Spinal cord (tissue), 10 donors: ENCODE results near the gene TRAF3IP1. TPM values are rescaled to one million over a fixed set of nuclear protein-coding genes. Genes with fewer than 3 reads are reported as not detected.
A peak's percentile ranks its signal among the peaks of the same experiment; 100 is the strongest.

ENCODE experiments used
- DNase-seq, 6 donors: peaks; one replicate each; pipeline versions ENCODE4 v3.0.0 to v3.0.0-alpha.2; 2013 to 2015; ENCODE audit warnings: low spot score in 6 of 6, low read depth in 4 of 6
- H3K27ac ChIP-seq: one replicate; pipeline ENCODE4 v1.5.1; 2013; ENCODE audit warnings: low read depth, low read length, control low read depth
- H3K27me3 ChIP-seq: one replicate; pipeline ENCODE4 v1.6.1; 2013; ENCODE audit warnings: low read length; ENCODE audit not compliant: control insufficient read depth, insufficient read depth
- H3K36me3 ChIP-seq: one replicate; pipeline ENCODE4 v1.6.1; 2013; ENCODE audit warnings: low read length; ENCODE audit not compliant: control insufficient read depth, insufficient read depth
- H3K4me1 ChIP-seq: one replicate; pipeline ENCODE4 v1.6.1; 2013; ENCODE audit warnings: low read length; ENCODE audit not compliant: control insufficient read depth, insufficient read depth
- H3K4me3 ChIP-seq: one replicate; pipeline ENCODE4 v1.5.1; 2013; ENCODE audit warnings: low read depth, low read length, control low read depth
- H3K9me3 ChIP-seq: one replicate; pipeline ENCODE4 v1.6.1; 2013; ENCODE audit warnings: low read length; ENCODE audit not compliant: control insufficient read depth, insufficient read depth
- WGBS: methylation state at CpG from one replicate; pipeline ENCODE4 v1.1.5; 2013; ENCODE audit warnings: missing lambda C conversion rate; ENCODE audit not compliant: insufficient coverage; 5-methylcytosine and 5-hydroxymethylcytosine counted together
- polyA plus RNA-seq, 2 donors: library from polyadenylated mRNA; unstranded; fragments of 120-200 nt; gene quantifications; one replicate each; pipeline ENCODE4 v1.2.1, GENCODE V29; 2013; ENCODE audit not compliant: insufficient read length in 2 of 2
- total RNA-seq, 2 donors: library from RNA; depleted of rRNA in 1 of 2; stranded (reverse); fragments of 120-200 nt in 1 of 2; fragments of >200 nt in 1 of 2; gene quantifications; one replicate each; pipeline versions ENCODE4 v1.2.3 to v1.2.4, GENCODE V29; 2013 to 2014
- donor health status: healthy.

TRAF3IP1 gene
- total and polyA plus RNA-seq, 4 donors: 12.2 to 19.2 (median 17.6) TPM

DNA sequence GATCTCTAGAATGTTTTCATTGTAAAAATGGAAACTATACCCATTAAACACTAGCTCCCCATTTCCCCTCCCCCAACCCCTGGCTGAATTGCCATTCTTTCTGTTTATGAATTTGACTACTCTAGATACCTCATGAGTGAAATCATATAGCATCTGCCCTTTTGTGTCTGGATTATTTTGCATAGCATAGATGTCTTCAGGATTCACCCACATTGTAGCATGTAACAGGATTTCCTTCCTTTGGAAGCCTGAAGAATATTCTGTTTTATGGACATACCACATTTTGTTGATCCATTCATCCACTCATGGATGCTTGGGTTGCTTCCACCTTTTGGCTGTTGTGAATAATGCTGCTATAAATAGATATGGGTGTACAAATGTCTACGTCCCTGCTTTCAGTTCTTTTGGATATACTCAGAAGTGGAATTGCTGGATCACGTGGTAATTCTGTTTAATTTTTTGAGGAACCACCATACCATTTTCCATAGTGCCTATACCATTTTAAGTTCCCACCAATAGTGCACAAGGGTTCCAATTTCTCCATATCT lies 98.8 kb downstream of the TRAF3IP1 start:
- H3K36me3 ChIP-seq: peaks cover 19% of the 10 kb centered on the region
- no peaks in the 10 kb centered on the region for H3K27me3 ChIP-seq
- peaks cover 14% of the 10 kb centered on the region for H3K4me1 ChIP-seq
- H3K4me3 ChIP-seq: no peak overlapping the region
- peaks cover 1% of the 10 kb centered on the region for H3K9me3 ChIP-seq
- DNase-seq: no peak
- no CpG with 5 or more reads among the region's 2 CpGs for WGBS
- H3K27ac ChIP-seq: no peak overlapping the region

DNA sequence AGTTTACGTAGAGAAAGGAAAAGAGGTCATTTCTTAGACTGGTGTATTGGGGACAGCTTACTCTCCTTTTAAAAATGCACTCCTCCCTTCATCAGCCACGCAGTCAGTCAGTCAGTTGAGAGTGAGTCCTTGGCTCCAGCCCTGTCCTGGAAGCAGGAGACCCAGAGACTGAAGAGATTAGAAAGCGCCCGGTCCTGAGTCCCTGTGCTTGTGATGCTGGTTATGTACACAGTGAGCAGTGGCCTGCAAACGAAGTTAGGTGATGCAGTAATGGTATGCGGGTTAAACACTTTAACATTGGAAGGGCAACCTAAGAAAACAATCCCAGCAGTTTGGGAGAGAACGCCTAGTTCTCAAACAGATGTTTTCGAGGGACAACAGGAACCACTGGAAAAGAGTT lies 100.1 kb downstream of the TRAF3IP1 start:
- H3K36me3 ChIP-seq: peaks cover 25% of the 10 kb centered on the region
- DNase-seq: no peak
- WGBS: 57% methylated on average over 3 of the region's 8 CpGs
- H3K4me1 ChIP-seq: peaks cover 22% of the 10 kb centered on the region
- H3K9me3 ChIP-seq: peaks cover 1% of the 10 kb centered on the region
- H3K27ac ChIP-seq: peak overlapping the region; percentile 83
- H3K4me3 ChIP-seq: no peak overlapping the region
- no peaks in the 10 kb centered on the region for H3K27me3 ChIP-seq

DNA sequence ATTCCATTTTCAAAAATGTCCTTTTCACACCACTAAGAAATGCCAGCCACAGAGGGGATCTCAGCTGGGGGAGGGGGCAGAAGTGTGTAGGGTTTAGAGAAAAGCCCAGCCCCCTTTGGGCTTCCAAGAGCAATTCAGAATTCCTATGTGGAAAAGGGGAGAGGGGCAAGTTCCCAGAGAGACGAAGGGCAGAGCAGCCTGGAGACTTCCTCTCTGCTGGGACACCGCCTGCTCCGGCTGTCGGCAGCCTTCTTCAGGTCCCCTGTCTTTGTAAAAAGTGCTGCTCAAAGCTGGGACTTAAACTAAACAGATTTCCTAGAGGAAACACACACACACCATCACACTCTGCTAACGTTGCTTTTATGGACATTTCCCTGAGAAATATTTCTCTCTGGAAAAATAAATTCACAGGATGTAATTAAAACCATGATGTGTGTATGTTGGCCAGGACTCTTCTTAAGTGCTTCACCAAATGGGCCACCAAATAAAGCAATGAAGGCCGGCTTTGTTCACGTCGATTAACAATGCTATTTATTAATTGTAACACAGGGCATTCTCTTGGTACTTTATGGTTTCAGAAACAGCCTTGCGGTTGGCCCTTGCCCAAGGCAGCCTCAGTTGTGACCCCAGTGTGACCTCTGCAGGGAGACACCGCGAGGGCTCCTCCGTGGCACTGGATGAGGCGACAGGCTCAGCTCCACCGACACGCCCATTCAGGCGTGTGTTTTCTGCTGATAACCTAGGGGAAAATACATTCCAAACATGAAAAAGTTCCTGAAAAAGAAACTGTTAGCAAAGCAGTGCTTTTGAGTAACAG lies 100.8 kb downstream of the TRAF3IP1 start:
- H3K4me1 ChIP-seq: peaks cover 28% of the 10 kb centered on the region
- peaks cover 22% of the 10 kb centered on the region for H3K36me3 ChIP-seq
- WGBS: 26% methylated on average over 10 of the region's 16 CpGs
- no peaks in the 10 kb centered on the region for H3K27me3 ChIP-seq
- no peaks in the 10 kb centered on the region for H3K9me3 ChIP-seq
- H3K27ac ChIP-seq: peak overlapping the region; percentile 83
- no peak overlapping the region for H3K4me3 ChIP-seq
- DNase-seq: peak in 1 of 6 donors; percentile 51

DNA sequence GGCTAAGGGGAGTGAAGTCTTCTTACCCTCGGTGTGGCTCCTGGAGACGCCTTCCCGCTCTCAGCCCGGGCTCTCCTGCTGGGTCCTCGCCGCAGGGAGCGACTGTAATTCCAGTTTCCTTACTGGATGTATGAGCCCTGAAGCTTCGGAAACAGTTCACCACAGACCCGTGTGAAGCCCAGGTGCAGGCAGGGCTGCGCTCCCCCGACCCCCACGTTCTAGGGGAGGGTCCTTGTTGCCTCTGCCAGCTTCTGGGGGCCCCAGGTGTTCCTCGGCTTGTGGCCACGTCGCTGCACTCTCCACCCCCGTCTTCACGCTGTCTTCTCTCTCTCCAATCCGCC lies 101.3 kb downstream of the TRAF3IP1 start:
- Histone ChIP-seq H3K4me1 (peaks cover 29% of the 10 kb centered on the region), H3K27me3 (no peaks in the 10 kb centered on the region), H3K27ac (peak overlapping the region; percentile 83), H3K4me3 (no peak overlapping the region), H3K36me3 (peaks cover 22% of the 10 kb centered on the region), H3K9me3 (no peaks in the 10 kb centered on the region)
- WGBS: 65% methylated on average over 17 of the region's 18 CpGs
- no peak for DNase-seq

DNA sequence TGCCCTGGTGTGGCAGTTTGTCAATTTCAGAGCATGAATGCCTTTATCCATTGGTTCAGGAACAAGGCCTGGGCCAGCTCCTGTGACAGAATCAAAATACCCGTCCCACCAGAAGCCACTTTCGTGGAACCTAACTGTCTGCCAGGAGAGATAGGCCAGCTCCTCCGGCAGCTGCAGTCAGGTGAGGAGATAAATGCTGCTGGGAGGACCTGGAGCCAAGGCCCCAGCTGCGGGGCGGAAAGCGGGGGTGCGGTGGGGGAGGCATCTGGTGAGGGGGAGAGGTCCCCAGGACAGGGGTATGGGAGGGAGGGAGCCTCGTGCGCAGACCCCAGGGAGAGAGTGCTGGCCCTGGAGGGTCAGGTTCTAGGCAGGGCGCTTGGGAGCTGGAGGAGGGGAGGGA lies 102.0 kb downstream of the TRAF3IP1 start:
- peak overlapping the region; percentile 83 for H3K27ac ChIP-seq
- H3K4me3 ChIP-seq: no peak overlapping the region
- no peaks in the 10 kb centered on the region for H3K9me3 ChIP-seq
- H3K4me1 ChIP-seq: peaks cover 30% of the 10 kb centered on the region
- WGBS: 92% methylated on average over 10 of the region's 10 CpGs
- no peak for DNase-seq
- peaks cover 22% of the 10 kb centered on the region for H3K36me3 ChIP-seq
- no peaks in the 10 kb centered on the region for H3K27me3 ChIP-seq

DNA sequence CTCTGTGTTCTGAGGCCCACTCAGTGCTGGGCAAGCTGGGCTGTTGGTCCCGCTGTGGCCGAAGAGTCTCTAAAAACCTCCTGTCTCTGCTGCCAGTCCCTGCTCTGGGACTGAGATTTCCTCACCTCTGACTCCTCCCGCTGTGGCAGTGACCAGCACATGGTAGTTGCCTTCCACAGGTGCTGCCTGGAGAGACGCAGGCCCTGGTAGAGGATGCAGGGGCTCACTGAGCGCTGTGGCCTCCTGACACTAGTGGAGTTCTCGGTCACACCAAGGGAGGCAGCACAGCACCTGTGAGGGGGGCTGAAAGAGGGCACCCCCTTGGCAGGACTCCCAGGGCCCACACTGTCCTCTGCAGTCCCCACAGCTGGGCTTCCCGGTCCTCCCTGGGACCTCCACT lies 102.6 kb downstream of the TRAF3IP1 start:
- Histone ChIP-seq H3K27ac (no peak overlapping the region), H3K4me1 (peaks cover 36% of the 10 kb centered on the region), H3K36me3 (peaks cover 22% of the 10 kb centered on the region), H3K4me3 (no peak overlapping the region), H3K9me3 (no peaks in the 10 kb centered on the region), H3K27me3 (no peaks in the 10 kb centered on the region)
- WGBS: 93% methylated on average over 7 of the region's 7 CpGs
- no peak for DNase-seq

DNA sequence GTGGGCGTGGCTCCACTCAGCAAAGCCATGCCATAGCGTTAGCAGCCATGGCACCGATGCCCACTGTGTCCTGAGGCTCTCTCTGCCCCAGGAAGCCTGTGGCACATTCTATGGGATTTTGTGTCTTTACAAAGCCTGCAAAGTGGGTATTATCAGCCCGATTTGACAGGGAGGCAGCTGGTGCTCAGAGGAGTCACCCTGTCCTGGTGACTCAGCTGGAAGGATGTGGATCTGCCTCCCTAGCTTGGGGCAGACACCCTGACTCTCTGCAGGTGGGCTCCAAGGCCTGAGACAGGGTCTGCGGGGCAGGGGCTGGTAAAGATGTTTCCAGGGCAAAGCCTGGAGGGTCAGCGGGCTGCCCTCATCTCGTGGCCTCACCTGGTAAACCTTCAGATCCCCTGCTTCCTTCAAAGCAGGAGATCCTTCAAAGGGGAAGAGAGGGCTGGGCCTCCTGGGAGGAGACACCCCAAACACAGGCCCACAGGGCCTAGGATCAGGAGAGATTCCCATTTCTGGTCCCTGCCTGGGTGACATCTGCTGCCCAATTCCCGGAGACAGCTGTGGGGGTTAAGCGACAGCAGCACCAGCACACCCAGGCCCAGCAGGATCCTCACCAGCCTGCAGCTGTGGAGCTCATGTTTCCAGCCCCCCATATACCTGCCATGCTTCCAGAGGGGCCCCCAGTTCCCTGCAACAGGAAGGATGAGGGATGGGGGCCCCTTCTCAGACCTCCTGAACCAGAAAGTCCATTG lies 103.4 kb downstream of the TRAF3IP1 start:
- H3K4me1 ChIP-seq: peaks cover 44% of the 10 kb centered on the region
- peaks cover 25% of the 10 kb centered on the region for H3K36me3 ChIP-seq
- H3K4me3 ChIP-seq: no peak overlapping the region
- H3K27ac ChIP-seq: no peak overlapping the region
- DNase-seq: no peak
- 83% methylated on average over 8 of the region's 9 CpGs for WGBS
- no peaks in the 10 kb centered on the region for H3K27me3 ChIP-seq
- H3K9me3 ChIP-seq: no peaks in the 10 kb centered on the region

DNA sequence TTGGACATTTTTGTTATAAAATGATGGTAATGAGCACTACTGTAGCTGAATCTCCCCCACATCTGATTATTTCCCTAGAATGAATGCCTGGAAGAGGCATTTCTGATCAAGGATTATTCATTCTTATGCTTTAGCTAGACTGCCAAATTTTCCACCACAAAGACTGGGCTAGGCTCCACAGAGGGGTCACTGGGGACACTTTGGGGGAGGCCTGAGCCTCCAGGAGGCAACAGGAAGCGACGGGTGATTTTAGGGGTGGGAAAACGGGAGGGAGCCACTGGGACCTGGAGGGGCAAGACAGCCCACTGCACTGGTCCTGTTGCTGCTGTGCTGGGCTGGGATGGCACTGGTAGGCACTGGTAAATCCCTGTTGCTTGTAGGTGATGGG lies 104.0 kb downstream of the TRAF3IP1 start:
- no peak overlapping the region for H3K4me3 ChIP-seq
- H3K27me3 ChIP-seq: no peaks in the 10 kb centered on the region
- peaks cover 25% of the 10 kb centered on the region for H3K36me3 ChIP-seq
- peaks cover 45% of the 10 kb centered on the region for H3K4me1 ChIP-seq
- WGBS: 89% methylated on average over 3 of the region's 3 CpGs
- H3K9me3 ChIP-seq: no peaks in the 10 kb centered on the region
- H3K27ac ChIP-seq: no peak overlapping the region
- no peak for DNase-seq

DNA sequence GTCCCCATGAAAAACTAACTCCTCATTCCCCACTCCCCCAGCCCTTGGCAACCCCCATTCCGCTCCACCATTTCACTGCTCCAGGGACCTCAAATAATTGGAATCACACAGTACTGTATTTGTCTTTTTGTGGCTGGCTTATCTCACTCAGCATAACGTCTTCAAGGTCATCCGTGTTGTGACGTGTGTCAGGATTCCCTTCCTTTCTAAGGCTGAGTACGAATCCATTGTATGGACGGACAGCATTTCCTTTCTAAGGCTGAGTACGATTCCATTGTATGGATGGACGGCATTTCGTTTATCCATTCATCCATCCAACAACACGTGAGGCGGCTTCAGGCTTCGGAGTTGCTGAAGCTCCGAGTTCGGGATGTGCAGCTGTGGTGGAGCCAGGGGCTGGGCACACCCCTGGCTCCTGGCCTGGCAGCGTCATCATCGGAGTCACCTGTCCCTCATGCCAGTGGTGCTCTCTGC lies 105.2 kb downstream of the TRAF3IP1 start:
- Histone ChIP-seq H3K4me1 (peaks cover 45% of the 10 kb centered on the region), H3K4me3 (peak overlapping the region; percentile 85), H3K9me3 (peaks cover under 1% of the 10 kb centered on the region), H3K27me3 (no peaks in the 10 kb centered on the region), H3K27ac (peak overlapping the region; percentile 98), H3K36me3 (peaks cover 25% of the 10 kb centered on the region)
- WGBS: 66% methylated on average over 15 of the region's 16 CpGs
- no peak for DNase-seq
